Muscle layer of duodenum (tissue), 2 donors: ENCODE measurements around the gene IFNL3.
A peak's percentile ranks its signal among the peaks of the same experiment; 100 is the strongest.
"Not testable (repeated sequence)": the region's sequence is repeated elsewhere in the genome, so short reads cannot be mapped to it uniquely, and the experiment has no call there.

Experiments
- H3K27ac ChIP-seq: one replicate; pipeline ENCODE4 v1.7.0; 2013; ENCODE audit warnings: mild to moderate bottlenecking, low read length
- H3K27me3 ChIP-seq: one replicate; pipeline ENCODE4 v1.7.0; 2013; ENCODE audit warnings: low read depth, mild to moderate bottlenecking, control low read depth, low read length
- H3K36me3 ChIP-seq, 2 donors: one replicate each; pipeline ENCODE4 v1.7.0; 2013; ENCODE audit warnings: low read length in 2 of 2, control low read depth in 1 of 2, mild to moderate bottlenecking in 1 of 2; ENCODE audit not compliant: insufficient read depth in 2 of 2, control insufficient read depth in 1 of 2
- H3K4me1 ChIP-seq, 2 donors: one replicate each; pipeline ENCODE4 v1.7.0; 2013; ENCODE audit warnings: low read length in 2 of 2, mild to moderate bottlenecking in 2 of 2, control low read depth in 1 of 2, moderate library complexity in 1 of 2; ENCODE audit not compliant: insufficient read depth in 2 of 2, control insufficient read depth in 1 of 2
- H3K4me3 ChIP-seq, 2 donors: one replicate each; pipeline ENCODE4 v1.7.0; 2013; ENCODE audit warnings: low read length in 2 of 2, low read depth in 1 of 2, mild to moderate bottlenecking in 1 of 2
- H3K9me3 ChIP-seq, 2 donors: one replicate each; pipeline ENCODE4 v1.7.0; 2013; ENCODE audit warnings: low read length in 2 of 2, control low read depth in 1 of 2, mild to moderate bottlenecking in 1 of 2; ENCODE audit not compliant: control insufficient read depth in 1 of 2
- donor health status: healthy.

IFNL3 gene

DNA sequence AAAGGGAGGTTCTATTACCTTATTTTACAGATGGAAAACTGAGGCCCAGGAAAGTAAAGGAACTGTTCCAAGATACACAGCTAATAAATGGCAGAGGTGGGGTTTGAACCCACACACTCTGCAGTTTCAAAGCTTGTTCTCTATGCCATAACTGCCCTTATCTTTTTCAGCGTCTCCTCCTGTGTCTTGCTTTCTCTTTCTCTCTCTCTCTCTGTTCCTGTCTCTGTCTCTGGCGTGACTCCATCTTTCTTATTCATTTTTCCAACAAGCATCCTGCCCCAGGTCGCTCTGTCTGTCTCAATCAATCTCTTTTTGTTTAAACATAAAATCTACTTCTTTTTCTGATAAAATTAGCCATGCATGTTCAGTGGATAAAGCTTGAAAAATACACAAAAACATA is 7.0 kb upstream of the IFNL3 start:
- Histone ChIP-seq H3K27me3 (no peaks in the 10 kb centered on the region), H3K36me3 (no peaks in the 10 kb centered on the region), H3K4me3 (no peak overlapping the region), H3K27ac (no peak overlapping the region), H3K9me3 (peaks cover 0 to 5% of the 10 kb centered on the region in 2 donors), H3K4me1 (peaks cover 0 to 12% of the 10 kb centered on the region in 2 donors)

GRCh38 chr19:39251081-39251480 is 6.3 kb upstream of the IFNL3 start:
- H3K27ac ChIP-seq, result no peak overlapping the region
- H3K4me3 ChIP-seq, result no peak overlapping the region
- no peaks in the 10 kb centered on the region for H3K27me3 ChIP-seq
- no peaks in the 10 kb centered on the region for H3K9me3 ChIP-seq
- H3K4me1 ChIP-seq, result peaks cover 0 to 13% of the 10 kb centered on the region in 2 donors
- no peaks in the 10 kb centered on the region for H3K36me3 ChIP-seq

- Histone ChIP-seq H3K36me3 (no peaks in the 10 kb centered on the region), H3K27me3 (no peaks in the 10 kb centered on the region), H3K4me1 (peaks cover 0 to 13% of the 10 kb centered on the region in 2 donors), H3K9me3 (no peaks in the 10 kb centered on the region), H3K27ac (no peak within 1 kb of the TSS), H3K4me3 (peak within 1 kb of the TSS in 1 of 2 donors; percentile 42)
These were observed 4.0 kb upstream of the IFNL3 start, which contains the start of gene IFNL4 for GRCh38 chr19:39248806-39249205. TSS of gene IFNL4 (minus strand) at chr19:39248856.

- no peaks in the 10 kb centered on the region for H3K36me3 ChIP-seq
- H3K4me3 ChIP-seq, result peak overlapping the region in 1 of 2 donors; percentile 42
- H3K9me3 ChIP-seq, result no peaks in the 10 kb centered on the region
- peaks cover 0 to 13% of the 10 kb centered on the region in 2 donors for H3K4me1 ChIP-seq
- no peak overlapping the region for H3K27ac ChIP-seq
- H3K27me3 ChIP-seq, result no peaks in the 10 kb centered on the region
These were observed 3.2 kb upstream of the IFNL3 start for GRCh38 chr19:39247701-39248664.

GRCh38 chr19:39246951-39247669 is 2.3 kb upstream of the IFNL3 start:
- Histone ChIP-seq H3K27me3 (no peaks in the 10 kb centered on the region), H3K4me3 (peak overlapping the region in 1 of 2 donors; percentile 42)

GRCh38 chr19:39245166-39245565 is 360 bp upstream of the IFNL3 start:
- not testable (repeated sequence) for H3K27me3 ChIP-seq, H3K27ac ChIP-seq, H3K36me3 ChIP-seq, H3K9me3 ChIP-seq, H3K4me3 ChIP-seq
- peaks cover 0 to 13% of the 10 kb centered on the region in 2 donors for H3K4me1 ChIP-seq

More at GRCh38 chr19:39246951-39247669, 2.3 kb upstream of the IFNL3 start:
- H3K27ac ChIP-seq, result no peak overlapping the region
- no peaks in the 10 kb centered on the region for H3K9me3 ChIP-seq
- peaks cover 0 to 13% of the 10 kb centered on the region in 2 donors for H3K4me1 ChIP-seq
- H3K36me3 ChIP-seq, result no peaks in the 10 kb centered on the region

- H3K36me3 ChIP-seq, H3K9me3 ChIP-seq, H3K27me3 ChIP-seq, H3K27ac ChIP-seq, H3K4me3 ChIP-seq: not testable (repeated sequence)
- peaks cover 0 to 13% of the 10 kb centered on the region in 2 donors for H3K4me1 ChIP-seq
These were observed 1.1 kb downstream of the IFNL3 start for GRCh38 chr19:39243741-39244140.

DNA sequence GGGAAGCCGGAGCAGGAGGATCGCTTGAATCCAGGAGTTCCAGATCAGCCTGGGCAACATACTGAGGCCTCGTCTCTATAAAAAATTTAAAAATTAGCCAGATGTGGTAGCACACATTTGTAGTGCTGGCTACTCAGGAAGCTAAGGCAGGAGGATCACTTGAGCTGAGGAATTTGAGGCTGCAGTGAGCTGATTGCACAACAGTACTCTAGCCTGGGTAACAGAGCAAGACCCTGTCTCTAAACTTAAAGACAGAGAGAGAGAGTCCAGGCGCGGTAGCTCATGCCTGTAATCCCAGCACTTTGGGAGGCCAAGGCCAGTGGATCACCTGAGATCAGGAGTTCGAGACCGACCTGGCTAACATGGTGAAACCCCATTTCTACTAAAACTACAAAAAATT is 4.4 kb downstream of the IFNL3 start:
- H3K4me1 ChIP-seq, result no peaks in the 10 kb centered on the region
- no peaks in the 10 kb centered on the region for H3K9me3 ChIP-seq
- no peaks in the 10 kb centered on the region for H3K27me3 ChIP-seq
- no peak overlapping the region for H3K4me3 ChIP-seq
- no peaks in the 10 kb centered on the region for H3K36me3 ChIP-seq
- no peak overlapping the region for H3K27ac ChIP-seq

DNA sequence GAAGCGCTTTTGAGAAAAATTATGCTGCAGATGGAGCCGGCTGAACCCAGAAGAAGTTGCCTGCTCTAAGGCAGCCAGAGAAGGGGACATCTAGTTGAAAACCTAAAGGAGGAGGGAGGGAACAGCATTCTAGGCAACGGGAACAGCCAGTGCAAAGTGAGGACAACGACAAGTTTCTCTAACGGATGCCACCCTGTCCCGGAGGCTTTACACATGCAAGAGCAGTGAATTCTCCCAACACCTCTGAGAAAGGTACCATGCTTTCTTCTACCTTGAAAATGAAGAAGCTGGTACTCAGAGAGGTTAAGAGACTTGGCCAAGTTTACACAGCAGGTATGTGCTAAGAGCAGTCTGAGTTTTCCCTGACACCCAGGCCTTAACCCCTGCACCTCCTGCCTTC is 5.9 kb downstream of the IFNL3 start:
- H3K9me3 ChIP-seq, result no peaks in the 10 kb centered on the region
- no peaks in the 10 kb centered on the region for H3K36me3 ChIP-seq
- no peaks in the 10 kb centered on the region for H3K4me1 ChIP-seq
- H3K27me3 ChIP-seq, result no peaks in the 10 kb centered on the region
- H3K27ac ChIP-seq, result no peak overlapping the region
- no peak overlapping the region for H3K4me3 ChIP-seq

DNA sequence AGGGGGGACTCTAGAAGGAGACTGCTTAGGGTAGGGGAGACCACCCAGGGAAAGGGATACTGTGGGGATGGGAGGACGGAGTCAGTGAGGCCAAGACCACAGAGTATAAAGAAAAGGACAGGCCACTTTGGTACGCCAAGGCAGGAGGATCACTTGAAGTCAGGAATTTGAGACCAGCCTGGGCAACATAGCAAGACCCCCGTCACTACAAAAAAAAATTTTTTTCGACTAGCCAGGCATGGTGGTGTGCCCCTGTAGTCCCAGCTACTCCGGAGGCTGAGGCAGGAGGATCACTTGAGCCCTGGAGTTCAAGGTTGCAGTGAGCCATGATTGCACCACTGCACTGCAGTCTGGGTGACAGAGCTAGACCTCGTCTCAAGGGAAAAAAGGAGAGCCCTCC is 6.6 kb downstream of the IFNL3 start:
- Histone ChIP-seq H3K4me3 (no peak overlapping the region), H3K27ac (no peak overlapping the region), H3K4me1 (no peaks in the 10 kb centered on the region), H3K36me3 (no peaks in the 10 kb centered on the region), H3K9me3 (no peaks in the 10 kb centered on the region), H3K27me3 (no peaks in the 10 kb centered on the region)
